ENCODE data around the gene FANCE. TPM values are rescaled to one million over a fixed set of nuclear protein-coding genes. Genes with fewer than 3 reads are reported as not detected.
A peak's percentile ranks its signal among the peaks of the same experiment; 100 is the strongest.

FANCE gene
- total and polyA plus RNA-seq, 9 of the 15 experiments (the other 6 are each of a cell fraction or from before 2014, with no cell fraction given) = 5.7 to 30.2 (median 17.0) TPM

DNA sequence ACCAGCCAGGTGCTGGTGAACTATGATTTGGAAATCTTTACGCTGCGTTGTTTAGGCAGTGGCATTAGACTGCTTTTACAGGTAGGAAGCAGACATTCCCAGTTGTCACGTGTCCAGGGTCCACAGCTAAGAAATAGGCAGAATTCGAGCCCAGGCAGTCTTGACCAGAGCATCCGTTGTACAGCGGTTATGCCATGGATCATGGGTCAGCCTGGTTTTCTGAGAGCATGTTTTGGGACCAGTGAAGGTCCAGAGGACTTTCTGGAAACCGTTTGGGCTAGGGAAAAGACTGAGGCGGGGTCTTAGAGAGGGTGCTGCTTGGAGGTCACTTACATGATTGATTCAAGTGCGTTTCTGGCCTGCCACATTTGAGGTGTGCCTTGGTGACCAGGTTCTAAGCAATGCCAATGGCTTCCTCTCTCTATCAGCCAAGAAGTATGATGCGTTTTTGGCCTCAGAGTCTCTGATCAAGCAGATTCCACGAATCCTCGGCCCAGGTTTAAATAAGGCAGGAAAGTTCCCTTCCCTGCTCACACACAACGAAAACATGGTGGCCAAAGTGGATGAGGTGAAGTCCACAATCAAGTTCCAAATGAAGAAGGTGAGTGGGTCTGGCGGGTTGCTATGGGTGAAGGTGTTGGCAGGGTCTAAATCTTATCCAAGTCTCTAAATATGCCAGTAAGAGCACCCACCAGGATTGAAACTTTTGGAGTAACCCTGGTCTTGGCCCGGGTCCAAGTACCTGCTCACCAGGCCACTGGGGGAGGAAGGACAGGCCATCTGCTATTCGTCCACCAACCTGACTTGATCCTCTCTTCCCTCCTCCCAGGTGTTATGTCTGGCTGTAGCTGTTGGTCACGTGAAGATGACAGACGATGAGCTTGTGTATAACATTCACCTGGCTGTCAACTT is 17.9 kb downstream of the FANCE start (continued):
- TF ChIP-seq, protein P1, sequence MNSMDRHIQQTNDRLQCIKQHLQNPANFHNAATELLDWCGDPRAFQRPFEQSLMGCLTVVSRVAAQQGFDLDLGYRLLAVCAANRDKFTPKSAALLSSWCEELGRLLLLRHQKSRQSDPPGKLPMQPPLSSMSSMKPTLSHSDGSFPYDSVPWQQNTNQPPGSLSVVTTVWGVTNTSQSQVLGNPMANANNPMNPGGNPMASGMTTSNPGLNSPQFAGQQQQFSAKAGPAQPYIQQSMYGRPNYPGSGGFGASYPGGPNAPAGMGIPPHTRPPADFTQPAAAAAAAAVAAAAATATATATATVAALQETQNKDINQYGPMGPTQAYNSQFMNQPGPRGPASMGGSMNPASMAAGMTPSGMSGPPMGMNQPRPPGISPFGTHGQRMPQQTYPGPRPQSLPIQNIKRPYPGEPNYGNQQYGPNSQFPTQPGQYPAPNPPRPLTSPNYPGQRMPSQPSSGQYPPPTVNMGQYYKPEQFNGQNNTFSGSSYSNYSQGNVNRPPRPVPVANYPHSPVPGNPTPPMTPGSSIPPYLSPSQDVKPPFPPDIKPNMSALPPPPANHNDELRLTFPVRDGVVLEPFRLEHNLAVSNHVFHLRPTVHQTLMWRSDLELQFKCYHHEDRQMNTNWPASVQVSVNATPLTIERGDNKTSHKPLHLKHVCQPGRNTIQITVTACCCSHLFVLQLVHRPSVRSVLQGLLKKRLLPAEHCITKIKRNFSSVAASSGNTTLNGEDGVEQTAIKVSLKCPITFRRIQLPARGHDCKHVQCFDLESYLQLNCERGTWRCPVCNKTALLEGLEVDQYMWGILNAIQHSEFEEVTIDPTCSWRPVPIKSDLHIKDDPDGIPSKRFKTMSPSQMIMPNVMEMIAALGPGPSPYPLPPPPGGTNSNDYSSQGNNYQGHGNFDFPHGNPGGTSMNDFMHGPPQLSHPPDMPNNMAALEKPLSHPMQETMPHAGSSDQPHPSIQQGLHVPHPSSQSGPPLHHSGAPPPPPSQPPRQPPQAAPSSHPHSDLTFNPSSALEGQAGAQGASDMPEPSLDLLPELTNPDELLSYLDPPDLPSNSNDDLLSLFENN (IDR thresholded peaks at IDR 0.05; ENCODE audit: low read depth in 2 of 2, low read length in 2 of 2) = no peak
- TF ChIP-seq PRMT5 (CRISPR knock-in tag; IDR thresholded peaks at IDR 0.05) = 0 out of 2 replicates have a peak, but pooled peaks have one; percentile 43
- TF ChIP-seq, protein P2, sequence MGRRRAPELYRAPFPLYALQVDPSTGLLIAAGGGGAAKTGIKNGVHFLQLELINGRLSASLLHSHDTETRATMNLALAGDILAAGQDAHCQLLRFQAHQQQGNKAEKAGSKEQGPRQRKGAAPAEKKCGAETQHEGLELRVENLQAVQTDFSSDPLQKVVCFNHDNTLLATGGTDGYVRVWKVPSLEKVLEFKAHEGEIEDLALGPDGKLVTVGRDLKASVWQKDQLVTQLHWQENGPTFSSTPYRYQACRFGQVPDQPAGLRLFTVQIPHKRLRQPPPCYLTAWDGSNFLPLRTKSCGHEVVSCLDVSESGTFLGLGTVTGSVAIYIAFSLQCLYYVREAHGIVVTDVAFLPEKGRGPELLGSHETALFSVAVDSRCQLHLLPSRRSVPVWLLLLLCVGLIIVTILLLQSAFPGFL (CRISPR knock-in tag; IDR thresholded peaks at IDR 0.05) = no peak
- no peak for TF ChIP-seq SMARCA5 (IDR thresholded peaks at IDR 0.05)
- TF ChIP-seq XRCC5 (IDR thresholded peaks at IDR 0.05; ENCODE audit: low read depth, low read length) = 0 out of 2 replicates have a peak, but pooled peaks have one; percentile 15
- TF ChIP-seq, protein P3, sequence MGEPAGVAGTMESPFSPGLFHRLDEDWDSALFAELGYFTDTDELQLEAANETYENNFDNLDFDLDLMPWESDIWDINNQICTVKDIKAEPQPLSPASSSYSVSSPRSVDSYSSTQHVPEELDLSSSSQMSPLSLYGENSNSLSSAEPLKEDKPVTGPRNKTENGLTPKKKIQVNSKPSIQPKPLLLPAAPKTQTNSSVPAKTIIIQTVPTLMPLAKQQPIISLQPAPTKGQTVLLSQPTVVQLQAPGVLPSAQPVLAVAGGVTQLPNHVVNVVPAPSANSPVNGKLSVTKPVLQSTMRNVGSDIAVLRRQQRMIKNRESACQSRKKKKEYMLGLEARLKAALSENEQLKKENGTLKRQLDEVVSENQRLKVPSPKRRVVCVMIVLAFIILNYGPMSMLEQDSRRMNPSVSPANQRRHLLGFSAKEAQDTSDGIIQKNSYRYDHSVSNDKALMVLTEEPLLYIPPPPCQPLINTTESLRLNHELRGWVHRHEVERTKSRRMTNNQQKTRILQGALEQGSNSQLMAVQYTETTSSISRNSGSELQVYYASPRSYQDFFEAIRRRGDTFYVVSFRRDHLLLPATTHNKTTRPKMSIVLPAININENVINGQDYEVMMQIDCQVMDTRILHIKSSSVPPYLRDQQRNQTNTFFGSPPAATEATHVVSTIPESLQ (CRISPR knock-in tag; IDR thresholded peaks at IDR 0.05) = 0 out of 2 replicates have a peak, but pooled peaks have one; percentile 65
- TF ChIP-seq, protein P4, sequence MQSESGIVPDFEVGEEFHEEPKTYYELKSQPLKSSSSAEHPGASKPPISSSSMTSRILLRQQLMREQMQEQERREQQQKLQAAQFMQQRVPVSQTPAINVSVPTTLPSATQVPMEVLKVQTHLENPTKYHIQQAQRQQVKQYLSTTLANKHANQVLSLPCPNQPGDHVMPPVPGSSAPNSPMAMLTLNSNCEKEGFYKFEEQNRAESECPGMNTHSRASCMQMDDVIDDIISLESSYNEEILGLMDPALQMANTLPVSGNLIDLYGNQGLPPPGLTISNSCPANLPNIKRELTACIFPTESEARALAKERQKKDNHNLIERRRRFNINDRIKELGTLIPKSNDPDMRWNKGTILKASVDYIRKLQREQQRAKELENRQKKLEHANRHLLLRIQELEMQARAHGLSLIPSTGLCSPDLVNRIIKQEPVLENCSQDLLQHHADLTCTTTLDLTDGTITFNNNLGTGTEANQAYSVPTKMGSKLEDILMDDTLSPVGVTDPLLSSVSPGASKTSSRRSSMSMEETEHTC (IDR thresholded peaks at IDR 0.05) = no peak
- TF ChIP-seq, protein P5, sequence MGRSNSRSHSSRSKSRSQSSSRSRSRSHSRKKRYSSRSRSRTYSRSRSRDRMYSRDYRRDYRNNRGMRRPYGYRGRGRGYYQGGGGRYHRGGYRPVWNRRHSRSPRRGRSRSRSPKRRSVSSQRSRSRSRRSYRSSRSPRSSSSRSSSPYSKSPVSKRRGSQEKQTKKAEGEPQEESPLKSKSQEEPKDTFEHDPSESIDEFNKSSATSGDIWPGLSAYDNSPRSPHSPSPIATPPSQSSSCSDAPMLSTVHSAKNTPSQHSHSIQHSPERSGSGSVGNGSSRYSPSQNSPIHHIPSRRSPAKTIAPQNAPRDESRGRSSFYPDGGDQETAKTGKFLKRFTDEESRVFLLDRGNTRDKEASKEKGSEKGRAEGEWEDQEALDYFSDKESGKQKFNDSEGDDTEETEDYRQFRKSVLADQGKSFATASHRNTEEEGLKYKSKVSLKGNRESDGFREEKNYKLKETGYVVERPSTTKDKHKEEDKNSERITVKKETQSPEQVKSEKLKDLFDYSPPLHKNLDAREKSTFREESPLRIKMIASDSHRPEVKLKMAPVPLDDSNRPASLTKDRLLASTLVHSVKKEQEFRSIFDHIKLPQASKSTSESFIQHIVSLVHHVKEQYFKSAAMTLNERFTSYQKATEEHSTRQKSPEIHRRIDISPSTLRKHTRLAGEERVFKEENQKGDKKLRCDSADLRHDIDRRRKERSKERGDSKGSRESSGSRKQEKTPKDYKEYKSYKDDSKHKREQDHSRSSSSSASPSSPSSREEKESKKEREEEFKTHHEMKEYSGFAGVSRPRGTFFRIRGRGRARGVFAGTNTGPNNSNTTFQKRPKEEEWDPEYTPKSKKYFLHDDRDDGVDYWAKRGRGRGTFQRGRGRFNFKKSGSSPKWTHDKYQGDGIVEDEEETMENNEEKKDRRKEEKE (IDR thresholded peaks at IDR 0.05; ENCODE audit: borderline replicate concordance in 1 of 2, control insufficient read depth in 1 of 2, low read depth in 2 of 2, low read length in 1 of 2) = no peak
- TF ChIP-seq, protein P6, sequence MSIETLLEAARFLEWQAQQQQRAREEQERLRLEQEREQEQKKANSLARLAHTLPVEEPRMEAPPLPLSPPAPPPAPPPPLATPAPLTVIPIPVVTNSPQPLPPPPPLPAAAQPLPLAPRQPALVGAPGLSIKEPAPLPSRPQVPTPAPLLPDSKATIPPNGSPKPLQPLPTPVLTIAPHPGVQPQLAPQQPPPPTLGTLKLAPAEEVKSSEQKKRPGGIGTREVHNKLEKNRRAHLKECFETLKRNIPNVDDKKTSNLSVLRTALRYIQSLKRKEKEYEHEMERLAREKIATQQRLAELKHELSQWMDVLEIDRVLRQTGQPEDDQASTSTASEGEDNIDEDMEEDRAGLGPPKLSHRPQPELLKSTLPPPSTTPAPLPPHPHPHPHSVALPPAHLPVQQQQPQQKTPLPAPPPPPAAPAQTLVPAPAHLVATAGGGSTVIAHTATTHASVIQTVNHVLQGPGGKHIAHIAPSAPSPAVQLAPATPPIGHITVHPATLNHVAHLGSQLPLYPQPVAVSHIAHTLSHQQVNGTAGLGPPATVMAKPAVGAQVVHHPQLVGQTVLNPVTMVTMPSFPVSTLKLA (conservative IDR thresholded peaks at IDR 0.05) = peak in 1 of 2 experiments; percentile 55; a peak in 2 of 4 replicates
